MM.1S (cell line): ENCODE results near the gene COL18A1.
"Not testable (repeated sequence)": the region's sequence is repeated elsewhere in the genome, so short reads cannot be mapped to it uniquely, and the experiment has no call there.

Experiments used
- DNase-seq: peaks from one replicate; pipeline ENCODE4 v3.0.0-alpha.2; 2015
- H2AFZ ChIP-seq: fragments of 300-600 bp; sonication (generic); 2 replicates; pipeline ENCODE4 v1.6.0; 2016; ENCODE audit warnings: antibody characterized with exemption, low read length
- H3F3A ChIP-seq: fragments of 300-600 bp; sonication (generic); 2 replicates; pipeline ENCODE4 v1.6.1; 2016; ENCODE audit warnings: mild to moderate bottlenecking, antibody characterized with exemption, low read length, moderate library complexity, mixed read lengths; ENCODE audit not compliant: insufficient read depth
- H3K27ac ChIP-seq: fragments of 300-600 bp; sonication (generic); 2 replicates; pipeline ENCODE4 v1.5.1; 2016; ENCODE audit warnings: mild to moderate bottlenecking, low read length
- H3K27me3 ChIP-seq: fragments of 300-600 bp; sonication (generic); replicated peaks from 2 replicates; pipeline ENCODE4 v1.6.0; 2016; ENCODE audit warnings: low read length; ENCODE audit not compliant: insufficient read depth
- H3K36me3 ChIP-seq: fragments of 300-600 bp; sonication (generic); replicated peaks from 2 replicates; pipeline ENCODE4 v1.6.1; 2016; ENCODE audit warnings: mild to moderate bottlenecking, low read length, mixed read lengths; ENCODE audit not compliant: insufficient read depth
- H3K4me1 ChIP-seq: fragments of 300-600 bp; sonication (generic); 2 replicates; pipeline ENCODE4 v1.6.1; 2016; ENCODE audit warnings: low read length, mixed read lengths
- H3K4me2 ChIP-seq: fragments of 300-600 bp; sonication (generic); 2 replicates; pipeline ENCODE4 v1.6.0; 2016; ENCODE audit warnings: low read depth, low read length
- H3K4me3 ChIP-seq: fragments of 300-600 bp; sonication (generic); 2 replicates; pipeline ENCODE4 v1.5.1; 2016; ENCODE audit warnings: low read length, mixed read lengths
- H3K79me2 ChIP-seq: fragments of 300-600 bp; sonication (generic); 2 replicates; pipeline ENCODE4 v1.6.1; 2016; ENCODE audit warnings: mixed run types, low read length, mixed read lengths
- H3K9ac ChIP-seq: fragments of 300-600 bp; sonication (generic); 2 replicates; pipeline ENCODE4 v1.6.1; 2016; ENCODE audit warnings: low read length, mixed read lengths
- H3K9me2 ChIP-seq: fragments of 300-600 bp; sonication (generic); replicated peaks from 2 replicates; pipeline ENCODE4 v1.6.1; 2016; ENCODE audit warnings: mild to moderate bottlenecking, low read length, mixed read lengths; ENCODE audit not compliant: insufficient read depth
- H3K9me3 ChIP-seq: fragments of 300-600 bp; sonication (generic); replicated peaks from 2 replicates; pipeline ENCODE4 v1.6.1; 2016; ENCODE audit warnings: mild to moderate bottlenecking, low read length, mixed read lengths; ENCODE audit not compliant: insufficient read depth
- H4K20me1 ChIP-seq: fragments of 300-600 bp; sonication (generic); 2 replicates; pipeline ENCODE4 v1.6.1; 2016; ENCODE audit warnings: mild to moderate bottlenecking, low read length, moderate library complexity, mixed read lengths; ENCODE audit not compliant: insufficient read depth
- CTCF ChIP-seq: fragments of 300-600 bp; sonication (generic); IDR thresholded peaks from 2 replicates; pipeline ENCODE4 v1.5.1; 2016; ENCODE audit warnings: antibody characterized with exemption, low read length, mixed read lengths
- EZH2 ChIP-seq: fragments of 300-600 bp; sonication (generic); optimal IDR thresholded peaks from 2 replicates; pipeline ENCODE3; 2017; ENCODE audit warnings: low read depth, mild to moderate bottlenecking, antibody characterized with exemption, low read length, mixed read lengths
- EZH2phosphoT487 ChIP-seq: fragments of 300-600 bp; sonication (generic); IDR thresholded peaks from 2 replicates; pipeline ENCODE4 v1.6.1; 2018; ENCODE audit warnings: antibody characterized with exemption, low read length

Gene COL18A1

GRCh38 chr21:45366476-45366875 is 38.5 kb upstream of the COL18A1 start:
- Histone ChIP-seq H3K4me1 (no peaks in the 10 kb centered on the region), H2AFZ (no peak overlapping the region), H3K27ac (no peak overlapping the region), H3K9me2 (no peaks in the 10 kb centered on the region), H3K4me2 (no peak overlapping the region), H3K27me3 (peaks cover 100% of the 10 kb centered on the region), H3F3A (no peaks in the 10 kb centered on the region), H3K4me3 (no peak overlapping the region), H3K9ac (no peak overlapping the region), H3K9me3 (no peaks in the 10 kb centered on the region), H3K79me2 (no peaks in the 10 kb centered on the region), H4K20me1 (no peaks in the 10 kb centered on the region), H3K36me3 (no peaks in the 10 kb centered on the region)
- TF ChIP-seq EZH2phosphoT487 (no peak), EZH2 (no peak), CTCF (no peak)
- no peak for DNase-seq

GRCh38 chr21:45366931-45367401 is 38.0 kb upstream of the COL18A1 start:
- Histone ChIP-seq H3F3A (no peaks in the 10 kb centered on the region), H3K9me3 (no peaks in the 10 kb centered on the region), H3K9me2 (no peaks in the 10 kb centered on the region), H3K27ac (no peak overlapping the region), H3K4me1 (no peaks in the 10 kb centered on the region), H2AFZ (no peak overlapping the region), H3K4me2 (no peak overlapping the region), H3K79me2 (no peaks in the 10 kb centered on the region), H3K4me3 (no peak overlapping the region), H3K9ac (no peak overlapping the region), H4K20me1 (no peaks in the 10 kb centered on the region), H3K27me3 (peaks cover 100% of the 10 kb centered on the region), H3K36me3 (no peaks in the 10 kb centered on the region)
- no peak for DNase-seq
- TF ChIP-seq EZH2: no peak
- TF ChIP-seq EZH2phosphoT487: no peak
- no peak for TF ChIP-seq CTCF

- Histone ChIP-seq H3F3A (no peaks in the 10 kb centered on the region), H2AFZ (no peak overlapping the region), H3K27ac (no peak overlapping the region), H3K79me2 (no peaks in the 10 kb centered on the region), H4K20me1 (no peaks in the 10 kb centered on the region), H3K27me3 (peaks cover 100% of the 10 kb centered on the region), H3K36me3 (no peaks in the 10 kb centered on the region), H3K9me3 (no peaks in the 10 kb centered on the region), H3K9ac (no peak overlapping the region), H3K4me1 (no peaks in the 10 kb centered on the region), H3K9me2 (no peaks in the 10 kb centered on the region), H3K4me2 (no peak overlapping the region), H3K4me3 (no peak overlapping the region)
- DNase-seq: no peak
- no peak for TF ChIP-seq CTCF
- TF ChIP-seq EZH2: no peak
- TF ChIP-seq EZH2phosphoT487: no peak
Observed at GRCh38 chr21:45367402-45368351, 37.3 kb upstream of the COL18A1 start.

GRCh38 chr21:45369018-45369417 is 35.9 kb upstream of the COL18A1 start:
- H3K79me2 ChIP-seq, H3K36me3 ChIP-seq, H2AFZ ChIP-seq, H3K27ac ChIP-seq, DNase-seq, H3K9me2 ChIP-seq, H3K9ac ChIP-seq, H3K9me3 ChIP-seq, H3K4me1 ChIP-seq, H3K4me3 ChIP-seq, H3F3A ChIP-seq, H3K4me2 ChIP-seq, H4K20me1 ChIP-seq: not testable (repeated sequence)
- peaks cover 100% of the 10 kb centered on the region for H3K27me3 ChIP-seq
